ENCODE results near the gene EGFR.

DNA sequence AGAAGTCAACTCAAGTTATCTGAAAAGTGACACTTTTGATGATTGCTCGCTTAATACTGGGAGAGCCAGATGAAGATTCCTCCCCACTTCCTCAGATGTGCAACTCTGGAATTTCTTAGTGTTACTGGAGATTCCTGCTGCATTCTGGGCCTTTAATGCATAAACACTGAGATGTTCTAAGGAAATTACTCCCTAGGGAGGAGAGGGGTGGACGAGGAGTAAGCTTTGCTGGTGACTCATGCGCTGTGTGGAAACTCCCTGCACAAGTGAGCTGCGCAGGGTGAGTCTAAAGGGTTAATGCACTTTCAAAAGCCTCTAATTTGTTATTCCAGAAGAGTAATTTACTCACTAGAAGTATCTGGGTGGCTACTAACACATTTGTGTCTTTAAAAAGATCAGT, 46.3 kb downstream of the EGFR start:
- TF ChIP-seq, protein P1, sequence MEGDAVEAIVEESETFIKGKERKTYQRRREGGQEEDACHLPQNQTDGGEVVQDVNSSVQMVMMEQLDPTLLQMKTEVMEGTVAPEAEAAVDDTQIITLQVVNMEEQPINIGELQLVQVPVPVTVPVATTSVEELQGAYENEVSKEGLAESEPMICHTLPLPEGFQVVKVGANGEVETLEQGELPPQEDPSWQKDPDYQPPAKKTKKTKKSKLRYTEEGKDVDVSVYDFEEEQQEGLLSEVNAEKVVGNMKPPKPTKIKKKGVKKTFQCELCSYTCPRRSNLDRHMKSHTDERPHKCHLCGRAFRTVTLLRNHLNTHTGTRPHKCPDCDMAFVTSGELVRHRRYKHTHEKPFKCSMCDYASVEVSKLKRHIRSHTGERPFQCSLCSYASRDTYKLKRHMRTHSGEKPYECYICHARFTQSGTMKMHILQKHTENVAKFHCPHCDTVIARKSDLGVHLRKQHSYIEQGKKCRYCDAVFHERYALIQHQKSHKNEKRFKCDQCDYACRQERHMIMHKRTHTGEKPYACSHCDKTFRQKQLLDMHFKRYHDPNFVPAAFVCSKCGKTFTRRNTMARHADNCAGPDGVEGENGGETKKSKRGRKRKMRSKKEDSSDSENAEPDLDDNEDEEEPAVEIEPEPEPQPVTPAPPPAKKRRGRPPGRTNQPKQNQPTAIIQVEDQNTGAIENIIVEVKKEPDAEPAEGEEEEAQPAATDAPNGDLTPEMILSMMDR (IDR thresholded peaks at IDR 0.05; ENCODE audit: low read length) = no peak
- TF ChIP-seq EZH2 (IDR thresholded peaks at IDR 0.05; ENCODE audit: borderline replicate concordance, low read length) = no peak

All from OCI-LY1 (cell line).